Measurements from ENCODE around the gene FXN. TPM values are rescaled to one million over a fixed set of nuclear protein-coding genes. Genes with fewer than 3 reads are reported as not detected.
"Not testable (repeated sequence)": the region's sequence is repeated elsewhere in the genome, so short reads cannot be mapped to it uniquely, and the experiment has no call there.

Gene FXN
- total RNA-seq, 6 donors from 2014 or later, result 1.8 to 16.5 (median 9.0) TPM

DNA sequence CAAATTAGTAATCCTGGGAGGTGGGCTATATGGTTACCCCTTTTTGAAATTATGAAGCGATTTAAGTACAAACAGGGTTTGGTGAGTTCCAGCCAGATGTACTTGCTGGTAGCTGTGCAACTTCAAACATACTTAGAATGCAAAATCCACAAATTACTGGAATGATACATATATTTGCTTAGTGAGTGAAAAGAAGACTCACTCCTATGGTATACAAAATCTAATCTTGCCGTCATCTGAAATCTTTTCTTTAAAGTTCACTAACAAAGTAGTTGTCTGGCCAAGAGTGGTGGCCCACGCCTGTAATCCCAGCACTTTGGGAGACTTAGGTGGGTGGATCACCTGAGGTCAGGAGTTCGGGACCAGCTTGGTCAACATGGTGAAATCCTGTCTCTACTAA lies 73.6 kb downstream of the FXN start:
- TF ChIP-seq POLR2AphosphoS5 (IDR thresholded peaks at IDR 0.05) (no peak), POLR2A (IDR thresholded peaks at IDR 0.05) (no peak)
- TF ChIP-seq, protein P1, sequence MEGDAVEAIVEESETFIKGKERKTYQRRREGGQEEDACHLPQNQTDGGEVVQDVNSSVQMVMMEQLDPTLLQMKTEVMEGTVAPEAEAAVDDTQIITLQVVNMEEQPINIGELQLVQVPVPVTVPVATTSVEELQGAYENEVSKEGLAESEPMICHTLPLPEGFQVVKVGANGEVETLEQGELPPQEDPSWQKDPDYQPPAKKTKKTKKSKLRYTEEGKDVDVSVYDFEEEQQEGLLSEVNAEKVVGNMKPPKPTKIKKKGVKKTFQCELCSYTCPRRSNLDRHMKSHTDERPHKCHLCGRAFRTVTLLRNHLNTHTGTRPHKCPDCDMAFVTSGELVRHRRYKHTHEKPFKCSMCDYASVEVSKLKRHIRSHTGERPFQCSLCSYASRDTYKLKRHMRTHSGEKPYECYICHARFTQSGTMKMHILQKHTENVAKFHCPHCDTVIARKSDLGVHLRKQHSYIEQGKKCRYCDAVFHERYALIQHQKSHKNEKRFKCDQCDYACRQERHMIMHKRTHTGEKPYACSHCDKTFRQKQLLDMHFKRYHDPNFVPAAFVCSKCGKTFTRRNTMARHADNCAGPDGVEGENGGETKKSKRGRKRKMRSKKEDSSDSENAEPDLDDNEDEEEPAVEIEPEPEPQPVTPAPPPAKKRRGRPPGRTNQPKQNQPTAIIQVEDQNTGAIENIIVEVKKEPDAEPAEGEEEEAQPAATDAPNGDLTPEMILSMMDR (IDR thresholded peaks at IDR 0.05), result no peak
- 78 to 79% methylated on average over 4 of the region's 4 CpGs for WGBS, 2 donors
- ATAC-seq (ENCODE audit: low FRiP score in 2 of 2) (no peak), DNase-seq (no peak)
- Histone ChIP-seq H3K27ac (no peak overlapping the region), H3K27me3 (no peaks in the 10 kb centered on the region), H3K36me3 (no peaks in the 10 kb centered on the region), H3K4me3 (no peak overlapping the region), H3K4me1 (peaks cover 0 to 8% (median 0%) of the 10 kb centered on the region in 4 donors), H3K9me3 (no peaks in the 10 kb centered on the region)

DNA sequence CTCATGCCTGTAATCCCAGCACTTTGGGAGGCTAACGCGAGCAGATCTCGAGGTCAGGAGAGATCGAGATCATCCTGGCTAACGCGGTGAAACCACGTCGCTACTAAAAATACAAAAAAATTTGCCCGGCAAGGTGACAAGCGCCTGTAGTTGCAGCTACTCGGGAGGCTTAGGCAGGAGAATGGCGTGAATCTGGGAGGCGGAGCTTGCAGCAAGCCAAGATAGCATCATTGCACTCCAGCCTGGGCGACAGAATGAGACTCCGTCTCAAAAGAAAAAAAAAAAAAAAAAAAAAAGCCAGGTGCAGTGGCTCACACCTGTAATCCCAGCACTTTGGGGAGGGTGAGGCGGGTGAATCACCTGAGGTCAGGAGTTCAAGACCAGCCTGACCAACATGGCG lies 77.1 kb downstream of the FXN start:
- not testable (repeated sequence) for DNase-seq; H3K36me3 ChIP-seq; H3K27me3 ChIP-seq; H3K4me1 ChIP-seq; H3K27ac ChIP-seq; H3K4me3 ChIP-seq; H3K9me3 ChIP-seq; ATAC-seq (ENCODE audit: low FRiP score in 2 of 2)
- 96 to 98% methylated on average over 17 of the region's 17 CpGs for WGBS, 2 donors

DNA sequence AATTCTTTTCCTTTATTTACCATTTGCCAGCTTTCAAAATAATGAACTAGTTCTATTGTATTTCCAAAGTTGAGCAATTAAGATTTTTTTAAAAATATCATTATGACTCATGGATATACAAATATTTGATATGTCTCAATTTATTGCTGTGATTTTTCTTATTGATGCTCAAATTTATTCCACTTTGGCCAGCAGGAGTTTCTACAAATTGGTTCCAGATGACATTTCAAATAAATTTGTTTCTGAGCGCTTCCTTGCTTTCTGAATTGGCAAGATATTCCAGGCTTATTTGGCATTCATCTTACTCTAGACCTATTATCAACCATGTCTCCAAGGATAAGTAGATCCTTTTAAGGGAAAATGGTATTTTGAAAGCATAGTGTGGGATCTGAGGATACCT lies 80.1 kb downstream of the FXN start:
- Histone ChIP-seq H3K27ac (no peak overlapping the region), H3K9me3 (no peaks in the 10 kb centered on the region), H3K27me3 (no peaks in the 10 kb centered on the region), H3K36me3 (no peaks in the 10 kb centered on the region), H3K4me3 (no peak overlapping the region), H3K4me1 (peaks cover 0 to 4% (median 3%) of the 10 kb centered on the region in 4 donors)
- ATAC-seq (ENCODE audit: low FRiP score in 2 of 2) (no peak), DNase-seq (no peak)
- TF ChIP-seq POLR2A (IDR thresholded peaks at IDR 0.05) (no peak), EP300 (IDR thresholded peaks at IDR 0.05) (no peak), POLR2AphosphoS5 (IDR thresholded peaks at IDR 0.05) (no peak)
- TF ChIP-seq, protein P1 (IDR thresholded peaks at IDR 0.05), result no peak
- 81 to 83% methylated on average over 1 of the region's 1 CpG for WGBS, 2 donors

DNA sequence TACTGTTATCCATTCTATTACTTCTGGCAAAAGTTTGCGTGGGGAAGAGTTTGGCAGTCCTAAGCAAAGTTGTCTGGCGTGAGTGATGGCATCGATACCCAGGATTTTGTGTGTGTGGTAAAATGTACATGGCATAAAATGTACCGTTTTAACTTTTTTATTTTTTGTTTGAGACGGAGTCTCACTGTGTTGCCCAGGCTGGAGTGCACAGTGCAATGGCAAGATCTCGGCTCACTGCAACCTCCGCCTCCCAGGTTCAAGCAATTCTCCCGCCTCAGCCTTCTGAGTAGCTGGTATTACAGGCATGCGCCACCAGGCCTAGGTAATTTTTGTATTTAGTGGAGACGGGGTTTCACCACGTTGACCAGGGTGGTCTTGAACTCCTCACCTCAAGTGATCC lies 83.1 kb downstream of the FXN start:
- TF ChIP-seq, protein P1 (IDR thresholded peaks at IDR 0.05), result no peak
- TF ChIP-seq POLR2A (IDR thresholded peaks at IDR 0.05) (no peak), EP300 (IDR thresholded peaks at IDR 0.05) (no peak), POLR2AphosphoS5 (IDR thresholded peaks at IDR 0.05) (no peak)
- Histone ChIP-seq H3K36me3 (no peaks in the 10 kb centered on the region), H3K9me3 (no peaks in the 10 kb centered on the region), H3K27ac (no peak overlapping the region), H3K27me3 (no peaks in the 10 kb centered on the region), H3K4me1 (peaks cover 6 to 24% (median 11%) of the 10 kb centered on the region in 4 donors), H3K4me3 (no peak overlapping the region)
- no peak for DNase-seq
- 89 to 90% methylated on average over 11 of the region's 11 CpGs for WGBS, 2 donors
- no peak for ATAC-seq (ENCODE audit: low FRiP score in 2 of 2)

DNA sequence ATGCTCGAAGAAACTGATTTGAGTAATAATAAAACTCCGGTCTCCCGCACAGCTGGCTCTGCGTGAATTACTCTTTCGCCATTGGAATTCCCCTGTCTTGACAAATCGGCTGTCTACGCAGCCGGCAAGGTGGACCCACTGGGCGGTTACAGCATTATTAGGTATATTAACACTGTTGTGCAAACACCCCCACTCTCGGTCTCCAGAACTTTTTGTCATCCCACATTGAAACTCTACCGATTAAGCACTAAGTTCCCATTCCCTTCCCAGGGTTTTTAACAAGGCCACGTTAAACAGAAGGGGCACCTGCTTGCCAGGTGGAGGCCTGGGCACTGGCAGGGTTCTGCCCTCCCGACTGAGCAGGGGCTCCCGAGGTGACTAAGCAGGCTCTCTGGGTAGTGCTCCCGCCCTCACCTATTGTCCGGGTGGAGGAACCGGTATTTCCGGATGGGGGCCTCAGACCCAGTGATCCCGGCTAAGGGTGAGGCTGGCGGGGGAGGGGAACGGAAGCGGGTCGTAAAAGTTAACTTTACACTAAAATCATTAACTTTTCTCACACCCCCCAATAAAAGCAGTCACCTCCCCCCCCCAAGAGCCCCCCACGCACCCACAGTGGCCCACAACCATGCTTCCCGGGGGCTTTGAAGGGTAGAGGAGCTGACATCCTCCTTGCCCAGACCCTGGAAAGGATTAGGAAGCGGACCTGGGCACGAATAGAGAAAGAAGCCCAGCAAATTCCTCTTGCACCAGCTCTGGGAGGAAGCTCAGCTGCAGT lies 85.0 kb downstream of the FXN start:
- DNase-seq, result peak; percentile 64 to 91
- ATAC-seq (ENCODE audit: low FRiP score in 2 of 2), result peak; percentile 74 to 93

More for the DNA sequence above, 85.0 kb downstream of the FXN start:
- TF ChIP-seq, protein P1 (IDR thresholded peaks at IDR 0.05), result no peak
- TF ChIP-seq EP300 (IDR thresholded peaks at IDR 0.05) (peak in 2 of 4 donors; percentile 42 to 73), POLR2A (IDR thresholded peaks at IDR 0.05) (peak in 2 of 4 donors; percentile 46 to 79), POLR2AphosphoS5 (IDR thresholded peaks at IDR 0.05) (peak; percentile 55 to 77)
- Histone ChIP-seq H3K27ac (peak overlapping the region; percentile 90 to 94 (median 92)), H3K27me3 (no peaks in the 10 kb centered on the region), H3K9me3 (no peaks in the 10 kb centered on the region), H3K36me3 (no peaks in the 10 kb centered on the region), H3K4me3 (peak overlapping the region; percentile 44 to 71 (median 68)), H3K4me1 (peaks cover 6 to 24% (median 11%) of the 10 kb centered on the region in 4 donors)
- WGBS, 2 donors, result 33 to 34% methylated on average over 26 to 27 of the region's 27 CpGs
